ENCODE results near the gene SOCS7.

Gene SOCS7

GRCh38 chr17:38363016-38363415 is 11.4 kb downstream of the SOCS7 start:
- no peak for DNase-seq (ENCODE audit: low spot score)

DNA sequence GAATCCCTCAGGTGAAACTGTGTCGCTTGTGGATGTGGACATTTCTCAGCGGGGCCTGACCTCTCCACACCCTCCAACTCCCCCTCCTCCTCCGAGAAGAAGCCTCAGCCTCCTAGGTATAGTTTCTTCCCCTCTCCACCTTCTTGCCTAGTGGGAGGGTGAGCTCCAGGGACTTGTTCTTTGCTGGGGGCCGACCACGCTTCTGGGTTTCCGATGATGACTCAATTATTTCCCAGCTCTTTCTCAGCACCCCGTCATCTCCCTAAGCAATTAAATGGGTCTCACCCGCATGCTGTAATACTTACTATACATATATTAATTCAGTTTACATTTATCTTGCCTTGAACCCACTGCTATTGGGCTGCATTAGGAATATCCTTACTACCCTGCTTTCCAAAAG is 13.1 kb downstream of the SOCS7 start:
- DNase-seq (ENCODE audit: low spot score): no peak

GRCh38 chr17:38369124-38369886 is 17.7 kb downstream of the SOCS7 start:
- no peak for DNase-seq (ENCODE audit: low spot score)

- no peak for DNase-seq (ENCODE audit: low spot score)
Measured at GRCh38 chr17:38379448-38379847, 27.8 kb downstream of the SOCS7 start.

DNA sequence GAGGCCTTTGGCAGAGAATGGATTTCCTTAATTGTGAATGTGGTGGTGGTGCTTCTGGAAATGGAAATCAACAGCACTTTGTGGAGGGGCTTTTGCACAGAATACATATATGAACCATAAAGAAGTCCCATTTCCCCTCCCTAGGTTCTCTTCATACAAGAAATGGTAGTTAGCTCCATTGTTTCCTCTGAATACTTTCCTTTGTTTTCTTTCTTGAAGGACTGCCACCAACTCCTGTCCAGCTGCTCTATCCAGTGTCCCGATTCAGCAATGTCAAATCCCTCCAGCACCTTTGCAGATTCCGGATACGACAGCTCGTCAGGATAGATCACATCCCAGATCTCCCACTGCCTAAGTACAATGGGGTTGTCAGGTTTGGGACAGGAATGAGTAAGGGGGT is 43.4 kb downstream of the SOCS7 start:
- no peak for DNase-seq (ENCODE audit: low spot score)

DNA sequence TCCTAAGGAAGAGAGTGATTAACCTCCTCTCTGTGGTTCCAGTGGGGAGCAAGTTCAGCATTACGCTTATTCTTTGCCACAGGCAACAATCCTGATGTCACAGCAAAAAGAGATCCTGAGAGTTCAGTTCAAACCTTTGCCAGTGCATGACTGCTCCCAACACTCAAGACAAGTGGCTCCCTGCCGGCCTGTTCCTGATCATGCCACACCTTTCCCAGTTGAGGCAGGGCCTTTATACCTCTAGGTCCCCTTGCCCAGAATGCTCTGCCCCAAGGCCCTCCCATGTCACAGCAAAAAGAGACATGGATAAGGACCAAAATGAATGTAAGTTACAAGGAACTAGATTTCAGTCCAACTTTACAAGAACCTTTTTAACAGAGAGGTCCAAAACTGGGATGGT is 45.6 kb downstream of the SOCS7 start:
- DNase-seq (ENCODE audit: low spot score): no peak

DNA sequence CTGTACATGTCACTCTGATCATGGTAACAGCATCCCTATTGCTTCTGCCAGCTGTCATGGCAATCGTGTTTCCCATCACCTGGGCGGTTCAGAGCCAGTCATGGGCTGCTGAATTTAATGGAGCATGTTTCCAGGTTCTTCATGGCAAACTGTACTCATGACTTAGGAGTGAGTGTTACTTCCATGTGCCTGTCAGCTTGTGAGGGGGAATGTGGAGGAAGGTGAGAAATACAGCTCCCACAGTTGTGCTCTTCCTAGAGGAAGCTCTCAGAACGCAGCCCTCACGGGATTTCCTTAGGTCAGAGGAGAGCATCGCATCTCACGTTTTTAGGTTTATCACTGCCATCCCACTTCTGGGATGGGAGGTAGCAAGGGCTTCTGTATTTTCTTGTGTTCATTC is 48.6 kb downstream of the SOCS7 start:
- no peak for DNase-seq (ENCODE audit: low spot score)

DNA sequence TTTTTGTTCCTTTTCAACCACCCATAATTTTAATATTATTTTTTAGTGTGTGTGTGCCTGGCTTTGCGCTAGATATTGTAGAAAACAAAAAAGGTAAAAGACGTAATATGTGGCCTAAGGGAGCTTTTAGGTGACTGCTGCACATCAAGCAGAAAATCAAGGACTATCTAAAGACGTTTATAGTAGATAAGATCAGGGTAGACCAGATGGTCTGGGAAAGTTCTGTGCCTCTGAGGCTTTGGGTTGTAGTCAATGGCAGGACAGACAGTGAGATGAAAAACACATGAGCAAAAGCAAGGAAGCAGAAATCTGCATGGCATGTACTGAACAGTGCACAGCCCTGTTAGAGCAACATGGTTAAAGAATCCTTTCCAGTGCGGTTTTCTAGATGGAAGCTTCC is 49.8 kb downstream of the SOCS7 start:
- no peak for DNase-seq (ENCODE audit: low spot score)

DNA sequence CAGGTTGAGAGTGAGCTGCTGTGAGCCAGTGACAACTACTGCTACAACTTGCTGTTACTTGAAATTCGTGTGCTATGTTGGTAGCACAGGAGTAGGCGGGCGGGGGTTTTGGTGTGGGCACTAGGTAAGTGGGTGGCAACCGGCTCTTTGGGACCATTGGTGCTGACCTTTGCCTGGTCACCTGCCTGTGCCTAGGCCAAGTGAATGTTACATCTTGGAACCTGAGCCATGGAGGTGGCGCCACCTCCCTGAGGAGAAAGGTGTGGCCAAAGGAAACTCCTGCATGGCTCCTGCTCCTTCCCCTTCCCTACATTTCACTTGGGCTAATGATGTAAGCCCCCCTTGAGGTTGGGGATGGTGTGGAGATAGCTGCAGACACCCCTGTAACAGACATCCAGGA is 51.3 kb downstream of the SOCS7 start:
- no peak for DNase-seq (ENCODE audit: low spot score)

GRCh38 chr17:38403491-38403890 is 51.8 kb downstream of the SOCS7 start:
- no peak for DNase-seq (ENCODE audit: low spot score)

- DNase-seq (ENCODE audit: low spot score): no peak
Measured at GRCh38 chr17:38404174-38404943, 52.7 kb downstream of the SOCS7 start.

DNA sequence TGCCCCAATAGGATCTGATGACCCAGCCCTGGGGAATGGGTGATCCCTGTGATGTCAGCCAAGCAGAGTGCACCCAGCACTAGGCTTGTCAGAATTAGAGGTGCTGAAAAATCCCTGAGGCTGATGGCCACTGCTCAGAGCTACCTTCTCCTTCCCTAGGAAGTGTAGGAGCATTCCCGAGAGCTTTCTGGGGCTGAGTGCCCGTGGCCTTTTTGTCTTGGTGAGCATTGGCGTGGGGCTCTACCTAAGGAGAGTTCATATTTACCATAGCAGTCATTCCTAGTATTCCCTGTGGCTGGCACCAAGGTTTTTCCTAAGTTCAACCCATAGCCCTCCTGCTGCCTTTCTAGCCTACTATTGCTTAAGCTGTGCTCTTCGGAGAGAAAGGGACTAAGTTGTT is 54.0 kb downstream of the SOCS7 start:
- DNase-seq (ENCODE audit: low spot score): no peak

DNA sequence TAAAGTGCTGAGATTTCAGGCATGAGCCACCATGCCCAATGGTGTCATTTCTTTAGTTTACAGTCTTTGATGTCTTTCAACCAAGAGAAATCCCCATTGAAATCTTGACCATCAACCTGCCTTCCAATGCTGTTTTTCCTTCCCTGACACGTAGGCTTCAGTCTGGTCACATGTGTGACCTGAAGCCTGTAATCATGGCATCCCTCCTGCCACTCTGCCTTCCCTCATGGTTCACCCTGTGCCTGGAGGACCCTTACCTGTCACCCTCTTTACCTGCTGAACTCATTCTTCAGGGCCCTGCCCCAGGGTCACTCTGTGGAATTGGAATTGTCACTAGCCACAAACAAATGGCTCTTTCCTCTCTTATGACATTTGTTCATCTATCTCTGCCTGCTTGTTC is 58.6 kb downstream of the SOCS7 start:
- DNase-seq (ENCODE audit: low spot score): no peak

- DNase-seq (ENCODE audit: low spot score): peak; percentile 76
Measured at GRCh38 chr17:38415250-38416194, 63.9 kb downstream of the SOCS7 start.

- DNase-seq (ENCODE audit: low spot score): no peak
Measured at GRCh38 chr17:38416840-38417209, 65.2 kb downstream of the SOCS7 start.

GRCh38 chr17:38417210-38417951 is 65.7 kb downstream of the SOCS7 start:
- DNase-seq (ENCODE audit: low spot score): no peak

GRCh38 chr17:38418062-38418692 is 66.5 kb downstream of the SOCS7 start:
- no peak for DNase-seq (ENCODE audit: low spot score)

GRCh38 chr17:38418693-38419507 is 67.3 kb downstream of the SOCS7 start:
- no peak for DNase-seq (ENCODE audit: low spot score)

GRCh38 chr17:38419508-38419981 is 67.9 kb downstream of the SOCS7 start:
- no peak for DNase-seq (ENCODE audit: low spot score)

DNA sequence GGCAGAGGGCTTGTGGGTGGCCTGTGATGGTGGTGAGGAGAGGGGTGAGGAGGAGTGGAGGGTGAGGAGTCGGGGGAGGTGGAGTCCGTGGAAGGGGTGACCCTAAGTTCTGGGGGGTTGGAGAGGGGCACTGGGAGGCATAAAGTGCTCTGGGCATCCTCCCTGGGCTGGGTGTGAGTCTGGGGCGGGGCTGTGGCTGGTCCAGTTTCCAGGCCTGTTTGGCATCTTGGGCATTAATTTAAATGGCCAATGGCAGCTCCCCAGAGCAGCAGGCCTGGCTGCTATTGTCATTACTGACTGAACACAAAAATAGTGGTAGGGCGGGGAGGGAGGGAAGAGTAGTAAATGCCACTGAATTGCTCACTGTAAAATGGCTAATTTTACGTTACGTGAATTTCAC is 68.9 kb downstream of the SOCS7 start:
- DNase-seq (ENCODE audit: low spot score): no peak

All from hepatic stellate cell (primary cell).